Left hindlimb (tissue), 1 donor: Measurements from ENCODE around the gene STK16.
"Not testable (repeated sequence)": the region's sequence is repeated elsewhere in the genome, so short reads cannot be mapped to it uniquely, and the experiment has no call there.

Source experiments
- DNase-seq: peaks from one replicate; pipeline ENCODE4 v3.0.0-alpha.2; 2018

The STK16 gene

GRCh38 chr2:219246559-219246958 lies 1.3 kb downstream of the STK16 start:
- DNase-seq, result no peak

DNA sequence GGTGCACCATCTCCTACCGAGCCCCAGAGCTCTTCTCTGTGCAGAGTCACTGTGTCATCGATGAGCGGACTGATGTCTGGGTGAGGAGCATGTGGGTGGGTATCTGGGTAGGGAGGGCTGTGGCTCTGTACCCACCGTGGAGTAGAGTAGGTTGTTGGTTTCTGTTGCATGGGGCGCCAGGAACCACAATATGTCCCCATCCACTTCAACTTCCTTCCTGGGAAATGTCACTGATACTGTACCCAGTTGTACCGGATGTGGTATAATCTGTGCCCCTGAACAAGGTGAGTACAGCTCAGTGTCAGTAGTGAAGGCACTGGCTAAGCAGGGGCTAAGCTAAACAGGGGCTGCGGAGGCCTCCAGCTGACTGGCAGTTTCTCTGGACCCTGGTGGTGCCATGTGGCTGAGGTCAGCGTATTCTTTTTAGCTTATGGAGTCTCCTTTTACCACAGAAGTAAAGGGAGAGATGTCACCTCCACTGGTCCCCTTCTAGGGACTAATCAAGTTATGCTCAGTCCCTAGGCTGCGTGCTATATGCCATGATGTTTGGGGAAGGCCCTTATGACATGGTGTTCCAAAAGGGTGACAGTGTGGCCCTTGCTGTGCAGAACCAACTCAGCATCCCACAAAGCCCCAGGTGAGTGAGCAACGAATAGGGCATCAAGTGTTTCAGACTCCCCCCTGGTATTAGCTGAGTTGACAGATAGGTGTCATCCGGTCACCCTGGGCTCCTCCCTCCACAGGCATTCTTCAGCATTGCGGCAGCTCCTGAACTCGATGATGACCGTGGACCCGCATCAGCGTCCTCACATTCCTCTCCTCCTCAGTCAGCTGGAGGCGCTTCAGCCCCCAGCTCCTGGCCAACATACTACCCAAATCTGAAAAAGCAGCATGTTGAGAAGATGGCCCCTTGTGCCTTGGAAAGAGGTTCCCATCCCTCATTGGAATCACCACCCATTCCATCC lies 2.7 kb downstream of the STK16 start:
- no peak for DNase-seq

GRCh38 chr2:219248845-219249202 lies 3.5 kb downstream of the STK16 start:
- DNase-seq, result no peak

DNA sequence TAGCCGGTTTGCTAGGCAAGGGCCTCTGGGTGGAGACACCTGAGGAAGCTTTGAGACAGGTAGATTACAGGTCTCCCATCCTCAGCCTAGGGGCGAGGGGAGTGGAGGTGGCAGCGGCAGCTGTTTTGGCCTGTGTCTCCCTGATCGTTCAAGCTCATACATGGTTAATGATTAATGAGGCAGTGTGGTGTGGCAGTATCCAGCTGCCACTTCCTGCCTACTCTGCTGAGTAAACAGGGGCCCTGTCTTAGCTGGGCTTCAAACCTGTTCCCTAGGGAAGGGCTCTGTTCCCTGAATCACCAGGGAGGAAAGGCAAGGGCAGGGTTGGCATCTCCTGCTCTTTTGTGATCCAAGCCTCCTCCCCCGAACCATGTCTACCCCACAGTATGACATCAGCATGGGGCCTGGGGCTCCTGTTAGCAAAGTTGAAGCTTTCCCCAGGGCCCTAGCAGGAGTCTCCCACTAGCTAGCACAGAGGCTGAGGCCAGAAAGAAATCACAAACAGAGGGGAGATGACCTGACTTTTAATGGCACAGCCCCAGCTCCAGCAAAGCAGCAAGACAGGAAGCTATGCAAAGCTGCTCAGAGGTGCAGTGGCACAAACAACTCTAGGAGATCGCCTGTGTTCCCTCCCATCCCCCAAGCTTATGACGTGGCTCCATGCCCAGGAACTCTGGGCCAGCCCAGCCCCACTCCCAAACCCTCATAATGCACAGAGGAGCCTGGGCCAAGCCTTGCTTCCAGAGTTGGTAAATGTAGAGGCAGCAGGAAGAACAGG lies 4.1 kb downstream of the STK16 start:
- peak; percentile 74 for DNase-seq

GRCh38 chr2:219250049-219250781 lies 4.9 kb downstream of the STK16 start:
- DNase-seq, result no peak

- no peak for DNase-seq
Measured at GRCh38 chr2:219251656-219252055, 6.4 kb downstream of the STK16 start.

DNA sequence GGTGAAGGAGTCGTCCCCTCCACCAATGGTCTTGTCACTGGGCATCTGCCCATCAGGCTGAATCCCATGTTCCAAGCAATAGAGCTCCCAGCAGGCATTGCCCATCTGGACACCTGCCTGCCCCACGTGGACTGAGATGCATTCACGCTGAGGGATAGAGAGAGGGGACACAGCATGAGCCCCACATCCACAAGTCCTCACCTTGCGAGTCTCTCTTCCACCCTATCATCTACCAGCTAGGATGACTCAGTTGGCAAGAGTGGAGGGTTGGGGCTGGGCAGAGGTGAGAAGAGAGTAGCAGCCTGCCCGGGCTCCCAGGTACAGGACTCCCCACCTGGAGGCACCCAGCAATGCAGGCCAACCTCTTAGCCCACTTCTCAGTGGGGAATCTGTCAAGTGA lies 6.8 kb downstream of the STK16 start:
- DNase-seq, result no peak

DNA sequence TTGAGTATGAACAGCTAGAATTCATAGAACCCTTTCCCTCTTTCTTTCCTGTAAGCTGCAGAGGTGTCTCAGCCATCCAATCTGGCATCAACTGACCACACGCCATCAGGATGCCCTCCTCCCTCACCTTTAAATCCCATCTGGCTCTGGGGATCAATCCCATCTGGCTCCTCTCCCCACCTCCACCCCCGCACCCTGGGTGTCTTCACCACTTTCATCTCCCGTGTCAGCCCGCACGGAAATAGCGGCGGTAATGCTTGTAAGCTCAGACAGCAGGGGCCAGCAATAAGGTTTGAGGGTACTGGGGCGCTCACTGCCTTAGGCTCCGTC lies 7.3 kb downstream of the STK16 start:
- no peak for DNase-seq

DNA sequence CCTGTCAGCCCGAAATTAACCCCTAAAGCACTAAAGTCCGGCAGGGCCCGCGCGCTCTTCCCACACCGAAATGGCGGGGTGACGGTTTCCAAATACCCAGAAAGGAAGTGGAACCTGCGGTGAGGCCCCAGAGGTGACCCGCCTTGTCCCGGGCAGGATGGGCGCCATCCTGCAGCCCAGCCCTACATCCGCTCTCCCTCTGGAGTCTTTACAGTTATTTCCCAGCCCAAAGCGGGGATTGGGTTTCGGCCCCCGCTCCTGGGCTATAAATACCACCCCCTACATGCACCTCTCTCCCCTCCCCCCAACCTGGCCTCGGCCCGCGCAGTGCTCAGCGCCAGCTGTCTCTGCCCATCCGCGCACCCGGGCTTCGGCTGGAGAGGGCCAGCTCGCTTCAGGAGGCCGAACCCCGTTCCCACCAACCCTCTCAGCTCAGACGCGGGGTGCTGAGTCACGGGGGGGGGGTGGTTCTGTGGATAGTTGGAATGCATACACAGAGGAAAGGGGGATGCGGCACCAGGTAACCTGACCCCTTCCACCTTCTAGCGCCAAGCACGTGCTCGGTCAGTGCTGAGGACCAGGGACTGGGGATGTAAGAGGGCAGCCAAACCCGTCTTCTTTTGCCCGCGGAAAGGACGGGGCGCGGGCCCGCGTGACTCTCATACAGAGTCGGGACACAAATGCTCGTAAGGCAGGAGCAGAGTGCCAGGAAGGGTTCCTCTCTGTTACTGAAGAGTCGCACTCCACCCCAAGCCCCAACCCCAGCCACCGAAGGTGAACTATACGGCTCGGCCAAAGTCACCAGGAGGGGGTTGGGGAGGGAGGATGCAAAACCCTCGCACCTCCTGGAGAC lies 7.8 kb downstream of the STK16 start, which contains the start of gene TUBA4B:
TUBA4B (plus strand) TSS at position 344 of the 853 bp plus-strand sequence; CDS start at position 509, 165 bp downstream.
- peak; percentile 45 for DNase-seq

GRCh38 chr2:219253753-219254589 lies 8.7 kb downstream of the STK16 start, which contains the start of gene TUBA4A:
TSS of gene TUBA4A (minus strand) at chr2:219253918. CDS start at chr2:219253858, 60 bp downstream.
- DNase-seq, result peak; percentile 68

DNA sequence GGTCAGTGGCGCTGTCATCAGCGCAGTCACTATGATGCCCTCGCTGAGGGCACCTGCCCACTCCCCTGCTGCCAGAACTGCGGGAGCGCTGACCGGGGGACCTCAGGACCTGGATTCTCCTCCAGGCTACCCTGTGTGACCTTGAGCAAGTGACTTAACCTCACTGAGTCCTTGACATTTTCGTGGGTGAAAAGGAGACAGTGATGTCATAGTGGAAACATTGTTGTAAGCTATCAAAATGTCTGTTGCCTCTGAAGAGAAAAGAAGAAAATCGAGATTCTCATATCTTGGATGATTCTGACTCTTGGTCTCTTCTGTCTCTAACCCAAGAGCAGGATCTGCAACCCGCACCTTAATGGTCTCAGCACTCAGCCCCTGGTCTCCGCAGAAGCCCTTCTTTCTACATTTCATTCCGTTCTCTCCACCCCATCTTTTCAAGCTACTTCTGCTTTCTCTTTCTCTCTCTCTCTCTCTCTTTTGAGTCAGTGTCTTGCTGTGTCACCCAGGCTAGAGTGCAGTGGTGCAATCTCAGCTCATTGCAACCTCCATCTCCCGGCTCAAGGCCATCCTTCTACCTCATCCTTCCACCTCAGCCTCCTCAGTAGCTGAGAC lies 9.4 kb downstream of the STK16 start:
- DNase-seq, result no peak

DNA sequence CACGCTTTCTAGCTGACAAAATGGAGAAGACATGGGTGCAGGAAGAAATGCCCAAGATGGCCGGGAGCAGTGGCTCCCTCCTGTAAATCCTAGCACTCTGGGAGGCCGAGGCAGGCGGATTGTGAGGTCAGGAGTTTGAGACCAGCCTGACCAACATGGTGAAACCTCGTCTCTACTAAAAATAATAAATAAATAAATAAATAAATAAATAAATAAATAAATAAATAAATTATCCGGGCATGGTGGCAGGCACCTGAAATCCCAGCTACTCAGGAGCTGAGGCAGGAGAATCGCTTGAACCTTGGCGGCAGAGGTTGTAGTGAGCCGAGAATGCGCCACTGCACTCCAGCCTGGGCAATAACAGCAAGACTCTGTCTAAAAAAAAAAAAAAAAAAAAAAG lies 13.7 kb downstream of the STK16 start:
- not testable (repeated sequence) for DNase-seq

GRCh38 chr2:219261024-219261855 lies 16.0 kb downstream of the STK16 start:
- DNase-seq, result no peak

GRCh38 chr2:219266232-219266631 lies 21.0 kb downstream of the STK16 start:
- DNase-seq, result no peak

GRCh38 chr2:219266886-219267285 lies 21.6 kb downstream of the STK16 start:
- no peak for DNase-seq

GRCh38 chr2:219268294-219268693 lies 23.0 kb downstream of the STK16 start:
- DNase-seq, result no peak

- DNase-seq, result no peak
Measured at GRCh38 chr2:219269362-219270054, 24.2 kb downstream of the STK16 start.

DNA sequence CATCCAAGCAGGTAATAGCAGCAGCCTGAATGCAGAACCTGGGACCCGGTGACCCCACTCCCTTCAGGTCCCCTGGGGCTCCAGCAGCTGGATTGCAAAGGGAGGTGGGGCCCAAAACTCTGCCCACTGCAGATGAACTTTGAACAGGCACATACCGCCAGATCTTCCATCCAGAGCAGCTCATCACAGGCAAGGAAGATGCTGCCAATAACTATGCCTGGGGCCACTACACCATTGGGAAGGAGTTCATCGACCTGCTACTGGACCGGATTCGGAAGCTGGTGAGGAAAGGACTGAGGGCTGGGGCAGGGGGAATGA lies 24.7 kb downstream of the STK16 start:
- DNase-seq, result no peak

GRCh38 chr2:219271021-219271420 lies 25.7 kb downstream of the STK16 start:
- no peak for DNase-seq
